ENCODE results near the gene MAP3K4.

The MAP3K4 gene

GRCh38 chr6:161003336-161003735 is 11.8 kb downstream of the MAP3K4 start:
- DNase-seq: no peak

GRCh38 chr6:161008245-161008644 is 16.7 kb downstream of the MAP3K4 start:
- no peak for DNase-seq

- DNase-seq: no peak
Measured at GRCh38 chr6:161009991-161010390, 18.4 kb downstream of the MAP3K4 start.

GRCh38 chr6:161010418-161010817 is 18.8 kb downstream of the MAP3K4 start:
- no peak for DNase-seq

- DNase-seq: no peak
Measured at GRCh38 chr6:161011492-161012480, 20.2 kb downstream of the MAP3K4 start.

GRCh38 chr6:161013695-161014094 is 22.1 kb downstream of the MAP3K4 start:
- DNase-seq: no peak

- no peak for DNase-seq
Measured at GRCh38 chr6:161017766-161018564, 26.4 kb downstream of the MAP3K4 start.

GRCh38 chr6:161019324-161019839 is 27.8 kb downstream of the MAP3K4 start:
- DNase-seq: no peak

- DNase-seq: no peak
Measured at GRCh38 chr6:161021543-161021942, 30.0 kb downstream of the MAP3K4 start.

GRCh38 chr6:161021998-161022743 is 30.6 kb downstream of the MAP3K4 start:
- DNase-seq: no peak

- no peak for DNase-seq
Measured at GRCh38 chr6:161023316-161023715, 31.7 kb downstream of the MAP3K4 start.

GRCh38 chr6:161024364-161024920 is 32.9 kb downstream of the MAP3K4 start:
- DNase-seq: no peak

GRCh38 chr6:161027385-161027784 is 35.8 kb downstream of the MAP3K4 start:
- no peak for DNase-seq

- no peak for DNase-seq
Measured at GRCh38 chr6:161029195-161029809, 37.7 kb downstream of the MAP3K4 start.

GRCh38 chr6:161031721-161032495 is 40.3 kb downstream of the MAP3K4 start:
- DNase-seq: no peak

GRCh38 chr6:161033667-161034066 is 42.1 kb downstream of the MAP3K4 start:
- peak; percentile 34 for DNase-seq

- no peak for DNase-seq
Measured at GRCh38 chr6:161035182-161035980, 43.8 kb downstream of the MAP3K4 start.

GRCh38 chr6:161035981-161036263 is 44.4 kb downstream of the MAP3K4 start:
- no peak for DNase-seq

- no peak for DNase-seq
Measured at GRCh38 chr6:161037873-161038228, 46.3 kb downstream of the MAP3K4 start.

- no peak for DNase-seq
Measured at GRCh38 chr6:161038229-161039031, 46.9 kb downstream of the MAP3K4 start.
